Measurements from ENCODE around the gene FARP1.

Gene FARP1

GRCh38 chr13:98142380-98143156, at the start of gene FARP1:
FARP1 (plus strand) TSS chr13:98143094; CDS start chr13:98213243, 70,149 bp downstream.
- peak; percentile 69 for DNase-seq

- no peak for DNase-seq
These were observed 48.1 kb upstream of the FARP1 start for GRCh38 chr13:98094678-98095266.

GRCh38 chr13:98096059-98096458, 46.8 kb upstream of the FARP1 start:
- DNase-seq: no peak

GRCh38 chr13:98097749-98098148, 45.1 kb upstream of the FARP1 start:
- no peak for DNase-seq

GRCh38 chr13:98098516-98098915, 44.4 kb upstream of the FARP1 start:
- no peak for DNase-seq

GRCh38 chr13:98099627-98100026, 43.3 kb upstream of the FARP1 start:
- DNase-seq: no peak

GRCh38 chr13:98100481-98100880, 42.4 kb upstream of the FARP1 start:
- DNase-seq: no peak

GRCh38 chr13:98103531-98103930, 39.4 kb upstream of the FARP1 start:
- no peak for DNase-seq

GRCh38 chr13:98103942-98104880, 38.7 kb upstream of the FARP1 start:
- no peak for DNase-seq

GRCh38 chr13:98105929-98106336, 37.0 kb upstream of the FARP1 start:
- DNase-seq: no peak

- no peak for DNase-seq
These were observed 34.6 kb upstream of the FARP1 start for GRCh38 chr13:98108341-98108740.

GRCh38 chr13:98109226-98109853, 33.6 kb upstream of the FARP1 start:
- DNase-seq: no peak

- DNase-seq: no peak
These were observed 32.1 kb upstream of the FARP1 start for GRCh38 chr13:98110749-98111148.

GRCh38 chr13:98111168-98112098, 31.5 kb upstream of the FARP1 start:
- no peak for DNase-seq

- no peak for DNase-seq
These were observed 30.4 kb upstream of the FARP1 start for GRCh38 chr13:98112456-98112855.

GRCh38 chr13:98118865-98119264, 24.0 kb upstream of the FARP1 start:
- no peak for DNase-seq

- no peak for DNase-seq
These were observed 19.7 kb upstream of the FARP1 start for GRCh38 chr13:98123176-98123575.

GRCh38 chr13:98129059-98129746, 13.7 kb upstream of the FARP1 start:
- no peak for DNase-seq

- no peak for DNase-seq
These were observed 8.9 kb upstream of the FARP1 start for GRCh38 chr13:98133946-98134345.

- no peak for DNase-seq
These were observed 8.0 kb upstream of the FARP1 start for GRCh38 chr13:98134901-98135300.

GRCh38 chr13:98141091-98141490, 1.8 kb upstream of the FARP1 start:
- no peak for DNase-seq
